KMS-11 (cell line): Measurements from ENCODE around the gene SEBOX.
A peak's percentile ranks its signal among the peaks of the same experiment; 100 is the strongest.

Experiments used
- H2AFZ ChIP-seq: fragments of 200-600 bp; sonication (generic); 2 replicates; pipeline ENCODE4 v1.6.1; 2016; ENCODE audit warnings: antibody characterized with exemption, mixed run types, low read depth
- H3K27ac ChIP-seq: fragments of 200-600 bp; sonication (generic); 2 replicates; pipeline ENCODE4 v1.6.1; 2016; ENCODE audit warnings: mild to moderate bottlenecking, mixed run types
- H3K27me3 ChIP-seq: fragments of 200-600 bp; sonication (generic); 2 replicates; pipeline ENCODE4 v1.6.1; 2017; ENCODE audit warnings: mild to moderate bottlenecking, low read depth, mixed run types, moderate library complexity; ENCODE audit not compliant: insufficient read depth
- H3K36me3 ChIP-seq: fragments of 200-600 bp; sonication (generic); 2 replicates; pipeline ENCODE4 v1.6.1; 2017; ENCODE audit warnings: mild to moderate bottlenecking, mixed run types; ENCODE audit not compliant: insufficient read depth
- H3K4me1 ChIP-seq: fragments of 200-600 bp; sonication (generic); 2 replicates; pipeline ENCODE4 v1.6.1; 2016; ENCODE audit warnings: mild to moderate bottlenecking, low read depth, mixed run types; ENCODE audit not compliant: poor library complexity, severe bottlenecking
- H3K4me2 ChIP-seq: fragments of 200-600 bp; sonication (generic); 2 replicates; pipeline ENCODE4 v1.7.0; 2016; ENCODE audit warnings: mild to moderate bottlenecking, mixed run types
- H3K4me3 ChIP-seq: fragments of 200-600 bp; sonication (generic); IDR thresholded peaks from 2 replicates; pipeline ENCODE4 v1.6.1; 2017; ENCODE audit warnings: low read depth, low read length, mixed read lengths; ENCODE audit not compliant: insufficient read depth
- H3K79me2 ChIP-seq: fragments of 200-600 bp; sonication (generic); 2 replicates; pipeline ENCODE4 v1.6.1; 2016; ENCODE audit warnings: low read depth, mixed run types; ENCODE audit not compliant: insufficient read depth
- H3K9ac ChIP-seq: fragments of 200-600 bp; sonication (generic); 2 replicates; pipeline ENCODE4 v1.6.1; 2016; ENCODE audit warnings: mild to moderate bottlenecking, mixed run types
- H4K20me1 ChIP-seq: fragments of 200-600 bp; sonication (generic); 2 replicates; pipeline ENCODE4 v1.6.1; 2016; ENCODE audit warnings: mild to moderate bottlenecking, mixed run types; ENCODE audit not compliant: insufficient read depth
- CTCF ChIP-seq: fragments of 200-600 bp; sonication (generic); conservative IDR thresholded peaks from 2 replicates; pipeline ENCODE4 v1.6.1; 2017; ENCODE audit warnings: low read depth, mild to moderate bottlenecking, antibody characterized with exemption, low read length, moderate library complexity, mixed read lengths

The SEBOX gene

DNA sequence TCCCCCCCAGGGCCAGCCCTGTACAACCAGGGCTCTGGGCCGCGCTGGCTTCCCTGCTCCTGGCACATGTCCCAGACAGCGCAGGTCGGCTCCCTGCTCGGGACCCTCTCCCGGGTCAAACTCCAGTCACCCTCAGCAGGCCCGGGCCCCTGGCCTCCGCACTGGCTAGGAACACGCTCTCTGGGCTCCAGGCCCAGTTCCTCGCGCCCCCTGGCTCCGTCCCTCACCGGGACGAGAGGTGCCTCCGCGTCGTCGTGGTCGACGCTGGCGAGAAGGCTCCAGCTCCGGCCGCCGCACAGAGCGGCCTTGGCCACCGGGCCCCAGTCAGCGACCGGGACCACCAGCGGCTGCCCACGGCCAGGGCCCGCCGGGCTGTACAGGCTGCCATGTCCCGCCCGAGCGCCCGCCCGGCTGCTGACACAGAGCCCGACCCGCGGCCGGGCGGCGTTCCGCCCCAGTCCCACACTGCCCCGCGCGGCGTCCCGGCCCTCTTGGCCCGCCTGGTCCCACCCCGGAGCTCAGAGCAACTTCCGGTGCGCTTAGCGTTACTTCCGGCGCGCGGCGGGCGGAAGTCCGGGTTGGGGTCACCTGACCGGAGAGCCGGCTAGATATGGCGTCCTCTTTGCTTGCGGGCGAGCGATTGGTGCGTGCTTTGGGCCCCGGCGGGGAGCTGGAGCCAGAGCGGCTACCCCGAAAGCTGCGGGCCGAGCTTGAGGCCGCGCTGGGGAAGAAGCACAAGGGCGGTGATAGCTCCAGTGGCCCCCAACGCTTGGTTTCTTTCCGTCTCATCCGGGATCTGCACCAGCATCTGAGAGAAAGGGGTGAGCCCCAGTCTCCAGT lies 7.7 kb downstream of the SEBOX start, which contains the start of gene POLDIP2:
Gene POLDIP2 (minus strand): TSS at position 467 of the 840 bp plus-strand sequence. CDS start 79 bp downstream, at position 388.
- H3K36me3 ChIP-seq = peaks cover 12% of the 10 kb centered on the region; the same call in 1 of the 2 replicates

GRCh38 chr17:28350271-28350670 lies 14.7 kb downstream of the SEBOX start:
- no peak overlapping the region for H3K4me2 ChIP-seq
- H3K79me2 ChIP-seq = no peaks in the 10 kb centered on the region
- no peak overlapping the region for H2AFZ ChIP-seq
- no peaks in the 10 kb centered on the region for H3K27me3 ChIP-seq
- H4K20me1 ChIP-seq = no peaks in the 10 kb centered on the region
- no peak overlapping the region for H3K27ac ChIP-seq
- peaks cover 16% of the 10 kb centered on the region; the same call in 1 of the 2 replicates for H3K36me3 ChIP-seq
- no peak overlapping the region for H3K9ac ChIP-seq
- no peak for TF ChIP-seq CTCF
- H3K4me1 ChIP-seq = no peaks in the 10 kb centered on the region
- no peak overlapping the region for H3K4me3 ChIP-seq

More for the DNA sequence above, 7.7 kb downstream of the SEBOX start, which contains the start of gene POLDIP2:
- peak within 1 kb of the TSS; percentile 91 for H3K9ac ChIP-seq
- no peaks in the 10 kb centered on the region for H4K20me1 ChIP-seq
- H3K27ac ChIP-seq = peak within 1 kb of the TSS; percentile 60
- 0 out of 2 replicates have a peak, but pooled peaks have one; percentile 14 for TF ChIP-seq CTCF
- H3K79me2 ChIP-seq = peaks cover 29% of the 10 kb centered on the region
- peak within 1 kb of the TSS; percentile 99 for H3K4me2 ChIP-seq
- H3K4me1 ChIP-seq = peaks cover 21% of the 10 kb centered on the region
- H3K27me3 ChIP-seq = no peaks in the 10 kb centered on the region
- peak within 1 kb of the TSS; percentile 51 for H3K4me3 ChIP-seq
- H2AFZ ChIP-seq = peak within 1 kb of the TSS; percentile 77

DNA sequence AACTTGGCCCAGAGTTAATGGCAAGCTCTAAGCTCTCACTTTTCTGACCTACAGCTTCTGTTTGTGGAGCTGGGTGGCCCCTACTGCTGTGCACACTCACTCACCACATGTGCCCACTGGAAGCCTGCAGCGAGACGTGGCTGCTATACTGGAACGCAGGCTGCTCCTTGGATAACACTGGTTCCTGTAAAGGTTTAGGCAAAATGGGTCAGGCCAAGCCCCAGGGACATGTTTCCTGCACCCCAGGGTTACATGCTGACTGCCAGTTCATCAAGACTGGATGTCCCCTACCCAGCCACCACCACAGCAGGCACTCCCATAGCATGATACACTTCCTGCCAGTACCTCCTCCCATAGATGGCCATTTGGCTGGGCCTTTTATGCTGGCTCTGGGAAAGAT lies 16.0 kb downstream of the SEBOX start:
- H4K20me1 ChIP-seq = no peaks in the 10 kb centered on the region

DNA sequence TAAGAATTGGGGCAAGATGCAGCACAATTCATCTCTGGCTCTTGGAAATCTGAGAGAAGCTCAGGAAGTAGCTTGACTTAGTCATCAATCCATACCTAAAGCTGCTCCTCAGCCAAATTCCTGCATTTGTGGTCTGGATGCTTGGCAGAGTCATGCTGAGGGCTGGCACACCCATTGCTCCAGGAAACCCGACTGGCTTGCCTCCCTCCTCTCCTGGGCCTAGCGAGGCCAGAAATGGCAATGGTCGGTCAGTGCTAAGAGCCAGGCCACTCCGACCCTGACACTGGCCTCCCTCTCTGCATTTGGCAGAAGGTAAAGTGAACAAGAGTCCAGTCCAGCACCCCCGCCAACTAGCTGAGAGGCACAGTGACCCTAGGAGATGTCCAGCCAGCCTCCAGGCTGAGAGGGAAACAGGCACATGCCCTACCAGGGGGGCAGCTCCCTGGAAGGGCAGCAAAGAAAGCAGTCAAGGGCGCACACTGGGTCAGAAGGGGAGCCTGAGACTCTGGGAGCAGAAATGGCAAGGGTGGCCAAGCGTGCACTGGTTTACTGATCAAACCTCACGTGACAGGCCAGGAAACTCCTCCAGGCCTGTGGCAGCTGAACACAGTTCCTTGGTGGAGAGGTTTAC lies 17.6 kb downstream of the SEBOX start:
- Histone ChIP-seq H3K4me2 (no peak overlapping the region), H3K36me3 (peaks cover 4% of the 10 kb centered on the region; the same call in 1 of the 2 replicates), H3K27ac (no peak overlapping the region), H3K27me3 (no peaks in the 10 kb centered on the region), H3K4me1 (no peaks in the 10 kb centered on the region), H4K20me1 (no peaks in the 10 kb centered on the region), H3K4me3 (no peak overlapping the region), H3K9ac (no peak overlapping the region), H2AFZ (no peak overlapping the region), H3K79me2 (no peaks in the 10 kb centered on the region)
- TF ChIP-seq CTCF = no peak; the same call in 1 of the 2 replicates

More for the DNA sequence above, 16.0 kb downstream of the SEBOX start:
- Histone ChIP-seq H3K9ac (no peak overlapping the region), H3K36me3 (peaks cover 12% of the 10 kb centered on the region; the same call in 1 of the 2 replicates), H3K27me3 (no peaks in the 10 kb centered on the region), H3K4me1 (no peaks in the 10 kb centered on the region), H3K4me3 (no peak overlapping the region), H3K27ac (no peak overlapping the region), H3K4me2 (no peak overlapping the region), H2AFZ (no peak overlapping the region), H3K79me2 (no peaks in the 10 kb centered on the region)
- TF ChIP-seq CTCF = no peak
